ENCODE results near the gene SAP30L. TPM values are rescaled to one million over a fixed set of nuclear protein-coding genes. Genes with fewer than 3 reads are reported as not detected.

The SAP30L gene
- total and polyA plus RNA-seq, 3 donors from 2014 or later, result 53.7 to 70.9 (median 56.9) TPM

DNA sequence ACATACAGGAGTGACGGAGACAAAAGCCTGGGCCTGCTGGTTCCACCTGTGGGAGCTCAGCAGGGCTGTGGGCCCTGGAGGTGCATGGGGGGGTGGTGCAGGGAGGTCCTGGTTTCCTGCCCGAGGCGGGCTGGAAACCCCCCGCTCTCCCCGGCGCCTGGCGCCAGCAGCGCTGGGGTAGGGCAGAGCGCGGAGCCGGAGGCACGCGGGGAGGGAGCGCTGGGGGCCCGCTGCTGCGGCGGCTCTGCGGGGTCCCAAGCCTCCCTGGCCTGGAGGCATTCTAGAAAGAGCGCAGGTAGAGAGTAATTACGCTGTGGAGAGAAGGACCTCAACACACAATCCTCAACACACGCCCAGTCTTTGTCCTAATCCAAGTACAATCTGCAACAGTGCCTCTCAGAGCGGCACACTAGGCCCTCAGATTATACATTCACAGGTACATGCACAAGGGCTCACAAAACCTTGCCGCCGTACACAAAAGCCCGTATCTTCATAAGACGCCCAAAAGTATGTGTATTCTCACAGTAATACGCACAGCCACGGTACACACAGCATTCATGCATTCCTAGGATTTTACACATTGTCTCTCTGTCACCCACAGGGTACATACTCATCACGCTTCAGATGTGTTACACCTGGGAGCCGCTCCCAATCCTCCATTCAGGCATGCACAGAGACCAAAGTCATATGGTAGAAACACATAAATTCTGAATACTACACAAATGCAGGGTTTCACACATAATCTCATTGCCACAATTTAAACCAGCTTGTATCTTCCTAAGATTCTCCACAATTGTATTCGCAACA is 34.4 kb downstream of the SAP30L start:
- H3K4me1 ChIP-seq, result peaks cover 22% of the 10 kb centered on the region
- WGBS, 2 donors, result 11 to 13% methylated on average over 28 to 31 of the region's 31 CpGs
- DNase-seq, result no peak
- no peaks in the 10 kb centered on the region for H3K9me3 ChIP-seq
- H3K4me3 ChIP-seq, result no peak overlapping the region
- intact Hi-C loops (cut with DNase I; ENCODE audit: low total_unique reads), result loop anchor here (10.0 kb wide), 1 partner anchor 125 kb away; no protein-coding TSS in a partner anchor
- TF ChIP-seq, protein P1, sequence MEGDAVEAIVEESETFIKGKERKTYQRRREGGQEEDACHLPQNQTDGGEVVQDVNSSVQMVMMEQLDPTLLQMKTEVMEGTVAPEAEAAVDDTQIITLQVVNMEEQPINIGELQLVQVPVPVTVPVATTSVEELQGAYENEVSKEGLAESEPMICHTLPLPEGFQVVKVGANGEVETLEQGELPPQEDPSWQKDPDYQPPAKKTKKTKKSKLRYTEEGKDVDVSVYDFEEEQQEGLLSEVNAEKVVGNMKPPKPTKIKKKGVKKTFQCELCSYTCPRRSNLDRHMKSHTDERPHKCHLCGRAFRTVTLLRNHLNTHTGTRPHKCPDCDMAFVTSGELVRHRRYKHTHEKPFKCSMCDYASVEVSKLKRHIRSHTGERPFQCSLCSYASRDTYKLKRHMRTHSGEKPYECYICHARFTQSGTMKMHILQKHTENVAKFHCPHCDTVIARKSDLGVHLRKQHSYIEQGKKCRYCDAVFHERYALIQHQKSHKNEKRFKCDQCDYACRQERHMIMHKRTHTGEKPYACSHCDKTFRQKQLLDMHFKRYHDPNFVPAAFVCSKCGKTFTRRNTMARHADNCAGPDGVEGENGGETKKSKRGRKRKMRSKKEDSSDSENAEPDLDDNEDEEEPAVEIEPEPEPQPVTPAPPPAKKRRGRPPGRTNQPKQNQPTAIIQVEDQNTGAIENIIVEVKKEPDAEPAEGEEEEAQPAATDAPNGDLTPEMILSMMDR (IDR thresholded peaks at IDR 0.05), result no peak
- no peak for TF ChIP-seq POLR2A (IDR thresholded peaks at IDR 0.05)
- no peaks in the 10 kb centered on the region for H3K36me3 ChIP-seq (ENCODE audit: low read depth, missing control alignments)
- H3K27ac ChIP-seq, result no peak overlapping the region
- H3K27me3 ChIP-seq, result no peaks in the 10 kb centered on the region

DNA sequence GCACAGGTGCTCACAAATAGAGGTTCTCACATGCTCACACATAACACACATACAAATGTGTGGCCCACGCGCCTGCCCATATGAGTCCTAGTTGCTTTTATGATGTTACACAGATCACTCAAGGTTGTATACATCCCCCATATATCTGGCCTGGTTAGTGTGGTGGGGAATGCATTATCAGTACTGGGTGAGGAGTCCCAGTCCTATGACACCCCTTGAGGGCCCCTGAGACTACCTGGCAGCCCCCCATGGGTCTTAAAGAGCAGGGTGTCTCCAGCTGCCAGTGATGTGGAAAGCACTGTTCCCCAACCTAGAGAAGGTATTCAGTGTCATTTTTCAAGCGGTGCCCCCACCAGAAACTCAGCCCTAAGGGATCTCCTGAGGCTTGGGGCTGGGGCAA is 35.0 kb downstream of the SAP30L start:
- TF ChIP-seq, protein P1 (IDR thresholded peaks at IDR 0.05), result no peak
- no peak for TF ChIP-seq POLR2A (IDR thresholded peaks at IDR 0.05)
- no peak overlapping the region for H3K27ac ChIP-seq
- no peaks in the 10 kb centered on the region for H3K9me3 ChIP-seq
- no peaks in the 10 kb centered on the region for H3K27me3 ChIP-seq
- 53 to 54% methylated on average over 3 of the region's 3 CpGs for WGBS, 2 donors
- no peak for DNase-seq
- H3K4me1 ChIP-seq, result peaks cover 17% of the 10 kb centered on the region
- intact Hi-C loops (cut with DNase I; ENCODE audit: low total_unique reads), result no loop called here
- H3K36me3 ChIP-seq (ENCODE audit: low read depth, missing control alignments), result no peaks in the 10 kb centered on the region
- H3K4me3 ChIP-seq, result no peak overlapping the region

DNA sequence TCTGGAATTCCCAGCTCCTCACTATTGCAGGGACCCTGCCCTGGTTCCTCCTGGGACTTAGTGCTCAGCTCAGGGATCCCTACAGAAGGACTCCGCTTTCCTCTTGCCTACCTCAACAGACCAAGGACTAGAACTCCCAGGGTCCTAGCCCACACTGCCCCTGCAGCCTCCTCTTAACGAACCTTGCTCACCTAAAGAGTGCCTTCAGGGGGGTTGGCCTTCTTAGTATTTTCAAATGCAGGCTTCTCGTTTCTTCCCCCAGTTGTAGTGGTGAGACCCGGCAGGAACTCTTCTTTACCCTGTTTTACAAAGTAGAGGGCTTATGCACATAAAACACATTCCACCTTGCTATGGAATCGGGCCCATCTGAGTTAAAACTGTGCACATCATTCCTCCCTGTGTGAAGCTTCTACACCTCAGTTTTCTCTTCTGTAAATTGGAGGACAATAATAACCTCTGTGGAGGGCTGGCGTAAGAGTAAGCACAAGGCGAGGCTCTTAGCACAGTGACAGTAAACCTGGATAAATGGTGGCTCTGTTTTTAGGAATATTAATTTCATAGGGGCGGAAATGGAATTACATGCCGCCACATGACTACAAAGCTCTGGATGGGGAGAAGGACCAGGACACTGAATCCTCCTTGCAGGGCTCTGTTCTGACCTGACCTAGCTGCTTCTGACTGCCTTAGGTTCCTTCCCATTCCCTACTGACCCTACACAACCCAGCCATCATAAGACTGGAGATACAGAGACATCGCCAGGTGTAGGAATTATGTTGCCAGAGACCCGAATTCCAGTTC is 36.0 kb downstream of the SAP30L start:
- TF ChIP-seq, protein P1 (IDR thresholded peaks at IDR 0.05), result no peak
- no peak for TF ChIP-seq POLR2A (IDR thresholded peaks at IDR 0.05)
- DNase-seq, result no peak
- Histone ChIP-seq H3K9me3 (no peaks in the 10 kb centered on the region), H3K27me3 (no peaks in the 10 kb centered on the region), H3K36me3 (ENCODE audit: low read depth, missing control alignments) (no peaks in the 10 kb centered on the region), H3K4me3 (no peak overlapping the region), H3K4me1 (peaks cover 16% of the 10 kb centered on the region), H3K27ac (no peak overlapping the region)
- intact Hi-C loops (cut with DNase I; ENCODE audit: low total_unique reads), result no loop called here
- WGBS, 2 donors, result 37 to 39% methylated on average over 9 to 11 of the region's 11 CpGs

DNA sequence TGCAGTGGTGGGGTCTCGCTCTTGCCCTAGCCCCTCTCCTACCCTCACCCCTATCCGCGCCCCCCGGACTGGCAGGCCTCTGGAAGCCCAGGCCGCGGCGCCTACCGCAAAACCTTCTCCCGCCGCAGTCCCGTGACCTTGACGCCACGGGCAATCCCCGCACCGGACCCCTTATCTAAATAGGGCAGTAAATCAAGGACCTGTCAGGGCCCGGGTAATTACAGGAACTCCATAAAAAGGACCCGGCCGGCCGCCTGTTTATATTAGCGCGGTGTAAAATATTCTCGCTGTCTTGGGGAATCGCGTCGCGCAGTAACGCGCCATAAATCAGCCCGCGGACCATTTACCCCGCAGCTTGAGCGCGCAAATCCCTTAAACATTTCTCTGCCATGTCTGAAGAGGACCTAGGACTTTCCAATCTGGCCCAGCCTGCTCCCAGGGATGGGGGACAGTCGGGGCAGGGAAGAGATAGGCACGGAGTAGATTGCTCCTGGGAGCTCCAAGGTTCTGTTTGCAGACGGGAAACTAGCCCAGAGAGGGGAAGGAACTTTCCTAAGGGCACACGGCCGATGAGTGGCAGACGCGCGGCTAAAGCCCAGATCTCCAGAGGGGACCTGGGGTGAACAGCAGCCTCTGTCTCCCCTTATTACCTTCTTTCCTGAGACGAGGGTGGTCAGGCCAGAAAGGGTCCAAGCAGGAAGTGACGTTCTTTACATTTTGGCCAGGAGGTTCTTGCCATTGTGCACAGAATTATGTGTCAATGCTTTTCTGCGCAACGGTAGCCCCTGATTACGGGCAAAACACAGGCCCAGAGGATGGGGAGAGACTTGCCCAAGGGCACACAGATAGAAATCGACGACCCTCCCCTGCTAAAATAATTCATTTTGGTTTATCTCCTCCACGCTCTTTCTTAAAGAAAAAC is 37.0 kb downstream of the SAP30L start:
- Histone ChIP-seq H3K9me3 (no peaks in the 10 kb centered on the region), H3K4me3 (no peak overlapping the region), H3K36me3 (ENCODE audit: low read depth, missing control alignments) (no peaks in the 10 kb centered on the region), H3K27ac (no peak overlapping the region), H3K4me1 (peaks cover 14% of the 10 kb centered on the region), H3K27me3 (no peaks in the 10 kb centered on the region)
- intact Hi-C loops (cut with DNase I; ENCODE audit: low total_unique reads), result no loop called here
- DNase-seq, result no peak
- TF ChIP-seq, protein P1 (IDR thresholded peaks at IDR 0.05), result no peak
- TF ChIP-seq POLR2A (IDR thresholded peaks at IDR 0.05), result no peak
- 9 to 15% methylated on average over 16 to 49 of the region's 49 CpGs for WGBS, 2 donors
